NB4 (cell line): ENCODE data around the gene UNC5C.

Source experiments
- CTCF ChIP-seq: IDR thresholded peaks from one replicate; pipeline ENCODE4 v1.5.1; 2012; ENCODE audit warnings: low read depth, low read length
- MAX ChIP-seq: IDR thresholded peaks from 2 replicates; pipeline ENCODE4 v1.6.1; 2011; ENCODE audit warnings: low read depth, low read length
- MYC ChIP-seq: IDR thresholded peaks from 2 replicates; pipeline ENCODE4 v1.6.1; 2011; ENCODE audit warnings: low read depth, low read length
- POLR2A ChIP-seq: IDR thresholded peaks from 2 replicates; pipeline ENCODE4 v1.6.1; 2011; ENCODE audit warnings: mild to moderate bottlenecking; ENCODE audit not compliant: insufficient read length; ENCODE audit errors: extremely low read depth

- no peak for TF ChIP-seq POLR2A
- no peak for TF ChIP-seq CTCF
- no peak for TF ChIP-seq MYC
- no peak for TF ChIP-seq MAX
Observed at GRCh38 chr4:95541889-95542607, 6.7 kb downstream of the UNC5C start.
